Brain microvascular endothelial cell (primary cell): Measurements from ENCODE around the gene NDUFAB1.

Source experiments
- DNase-seq: peaks from one replicate; pipeline ENCODE4 v3.0.0-alpha.2; 2020
- H3K27ac ChIP-seq: fragments of 250-450 bp; sonication (Bioruptor Pico); 2 replicates; pipeline ENCODE4 v1.5.1; 2020; ENCODE audit warnings: mild to moderate bottlenecking, moderate library complexity
- H3K27me3 ChIP-seq: fragments of 250-450 bp; sonication (Bioruptor Pico); replicated peaks from 2 replicates; pipeline ENCODE4 v1.5.1; 2020; ENCODE audit warnings: mild to moderate bottlenecking
- H3K36me3 ChIP-seq: fragments of 250-450 bp; sonication (Bioruptor Pico); replicated peaks from 2 replicates; pipeline ENCODE4 v1.5.1; 2020; ENCODE audit warnings: mild to moderate bottlenecking
- H3K4me3 ChIP-seq: 2 replicates; pipeline ENCODE4 v1.5.1; 2011; ENCODE audit warnings: low read depth, mild to moderate bottlenecking, control low read depth, low read length, moderate library complexity
- in situ Hi-C: cut with HindIII; loops from 2 replicates; pipeline ENCODE4 v1.10.0; 2017; ENCODE audit warnings: low sequenced_read_pairs, low pct_ligation_motif_present
- TF ChIP-seq, protein P1 (sequence below): IDR thresholded peaks from 2 replicates; pipeline ENCODE4 v1.5.1; 2011; ENCODE audit warnings: low read depth, mild to moderate bottlenecking, moderate library complexity, low read length, control low read depth, inconsistent platforms; ENCODE audit errors: missing control alignments

The NDUFAB1 gene

GRCh38 chr16:23595951-23596720 is at the start of gene NDUFAB1:
NDUFAB1 (minus strand) TSS chr16:23596316; CDS start chr16:23596290, 26 bp downstream.
- peak within 1 kb of the TSS; percentile 97 for H3K4me3 ChIP-seq
- no peaks in the 10 kb centered on the region for H3K27me3 ChIP-seq
- peaks cover 11% of the 10 kb centered on the region for H3K36me3 ChIP-seq
- TF ChIP-seq, protein P1, sequence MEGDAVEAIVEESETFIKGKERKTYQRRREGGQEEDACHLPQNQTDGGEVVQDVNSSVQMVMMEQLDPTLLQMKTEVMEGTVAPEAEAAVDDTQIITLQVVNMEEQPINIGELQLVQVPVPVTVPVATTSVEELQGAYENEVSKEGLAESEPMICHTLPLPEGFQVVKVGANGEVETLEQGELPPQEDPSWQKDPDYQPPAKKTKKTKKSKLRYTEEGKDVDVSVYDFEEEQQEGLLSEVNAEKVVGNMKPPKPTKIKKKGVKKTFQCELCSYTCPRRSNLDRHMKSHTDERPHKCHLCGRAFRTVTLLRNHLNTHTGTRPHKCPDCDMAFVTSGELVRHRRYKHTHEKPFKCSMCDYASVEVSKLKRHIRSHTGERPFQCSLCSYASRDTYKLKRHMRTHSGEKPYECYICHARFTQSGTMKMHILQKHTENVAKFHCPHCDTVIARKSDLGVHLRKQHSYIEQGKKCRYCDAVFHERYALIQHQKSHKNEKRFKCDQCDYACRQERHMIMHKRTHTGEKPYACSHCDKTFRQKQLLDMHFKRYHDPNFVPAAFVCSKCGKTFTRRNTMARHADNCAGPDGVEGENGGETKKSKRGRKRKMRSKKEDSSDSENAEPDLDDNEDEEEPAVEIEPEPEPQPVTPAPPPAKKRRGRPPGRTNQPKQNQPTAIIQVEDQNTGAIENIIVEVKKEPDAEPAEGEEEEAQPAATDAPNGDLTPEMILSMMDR: peak; percentile 74
- H3K27ac ChIP-seq: peak within 1 kb of the TSS; percentile 67
- in situ Hi-C loops: no loop called here
- DNase-seq: peak; percentile 81

GRCh38 chr16:23642246-23642774 is 46.2 kb upstream of the NDUFAB1 start:
- in situ Hi-C loops: no loop called here
- H3K27ac ChIP-seq: peak overlapping the region; percentile 72
- no peak for DNase-seq
- peaks cover 25% of the 10 kb centered on the region for H3K36me3 ChIP-seq
- H3K27me3 ChIP-seq: no peaks in the 10 kb centered on the region
- H3K4me3 ChIP-seq: peak overlapping the region; percentile 99
- TF ChIP-seq, protein P1: no peak

- Histone ChIP-seq H3K4me3 (peak within 1 kb of the TSS; percentile 99), H3K27ac (peak within 1 kb of the TSS; percentile 72), H3K36me3 (peaks cover 23% of the 10 kb centered on the region), H3K27me3 (no peaks in the 10 kb centered on the region)
- DNase-seq: peak; percentile 93
- TF ChIP-seq, protein P1: no peak
- in situ Hi-C loops: no loop called here
Observed at GRCh38 chr16:23640931-23641765, 45.0 kb upstream of the NDUFAB1 start, which contains the start of the genes DCTN5 and PALB2. DCTN5 (plus strand) TSS chr16:23641466; CDS start chr16:23641543, 77 bp downstream. PALB2 (minus strand) TSS chr16:23641310; CDS start chr16:23641157, 153 bp downstream.

DNA sequence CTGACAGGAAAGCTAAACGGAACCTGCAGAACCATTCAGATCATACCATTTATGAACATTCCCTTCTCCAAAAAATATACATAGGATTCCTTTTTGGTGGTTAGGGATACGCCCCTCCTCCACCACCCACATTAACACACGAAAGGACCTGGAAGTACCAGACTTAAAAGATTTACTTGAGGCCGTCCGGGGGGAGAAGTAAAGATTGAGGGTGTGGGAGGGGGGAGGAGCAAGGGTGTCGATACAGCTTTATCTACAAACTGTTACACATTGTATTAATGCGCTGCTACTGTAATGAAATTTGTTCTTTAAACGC is 44.5 kb upstream of the NDUFAB1 start:
- Histone ChIP-seq H3K36me3 (peaks cover 26% of the 10 kb centered on the region), H3K4me3 (peak overlapping the region; percentile 99), H3K27me3 (no peaks in the 10 kb centered on the region), H3K27ac (peak overlapping the region; percentile 72)
- in situ Hi-C loops: no loop called here
- TF ChIP-seq, protein P1: no peak
- no peak for DNase-seq

DNA sequence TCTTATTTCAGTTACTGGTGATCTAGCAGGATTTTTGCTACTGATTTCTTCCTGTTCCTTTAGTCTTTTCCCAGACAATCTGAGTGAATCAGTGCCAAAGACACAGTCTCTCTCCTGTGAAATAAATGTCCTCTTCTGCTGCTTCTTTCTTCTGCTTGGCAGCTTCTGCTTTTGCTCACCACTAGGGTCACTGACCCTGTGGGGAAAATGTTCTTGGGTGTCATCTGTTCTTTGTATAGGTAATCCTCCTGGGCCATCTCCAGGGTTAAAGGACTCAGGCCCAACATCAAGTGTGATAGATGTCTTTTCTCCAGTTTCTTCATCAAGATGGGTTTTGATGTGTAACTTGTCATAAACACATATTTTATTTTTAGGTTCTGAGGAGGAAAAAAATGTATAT is 39.8 kb upstream of the NDUFAB1 start:
- H3K4me3 ChIP-seq: no peak overlapping the region
- no peak overlapping the region for H3K27ac ChIP-seq
- DNase-seq: no peak
- in situ Hi-C loops: no loop called here
- peaks cover 31% of the 10 kb centered on the region for H3K36me3 ChIP-seq
- TF ChIP-seq, protein P1: no peak
- H3K27me3 ChIP-seq: no peaks in the 10 kb centered on the region
